GM18502 (cell line): Measurements from ENCODE around the gene RUBCN.
A peak's percentile ranks its signal among the peaks of the same experiment; 100 is the strongest.
"Not testable (repeated sequence)": the region's sequence is repeated elsewhere in the genome, so short reads cannot be mapped to it uniquely, and the experiment has no call there.

Experiments used
- ATAC-seq: cut with Tn5 transposase; IDR thresholded peaks from one replicate; pipeline ENCODE4 v1.9.1; 2021; ENCODE audit warnings: mild to moderate bottlenecking; ENCODE audit not compliant: unreplicated experiment, poor library complexity

RUBCN gene

DNA sequence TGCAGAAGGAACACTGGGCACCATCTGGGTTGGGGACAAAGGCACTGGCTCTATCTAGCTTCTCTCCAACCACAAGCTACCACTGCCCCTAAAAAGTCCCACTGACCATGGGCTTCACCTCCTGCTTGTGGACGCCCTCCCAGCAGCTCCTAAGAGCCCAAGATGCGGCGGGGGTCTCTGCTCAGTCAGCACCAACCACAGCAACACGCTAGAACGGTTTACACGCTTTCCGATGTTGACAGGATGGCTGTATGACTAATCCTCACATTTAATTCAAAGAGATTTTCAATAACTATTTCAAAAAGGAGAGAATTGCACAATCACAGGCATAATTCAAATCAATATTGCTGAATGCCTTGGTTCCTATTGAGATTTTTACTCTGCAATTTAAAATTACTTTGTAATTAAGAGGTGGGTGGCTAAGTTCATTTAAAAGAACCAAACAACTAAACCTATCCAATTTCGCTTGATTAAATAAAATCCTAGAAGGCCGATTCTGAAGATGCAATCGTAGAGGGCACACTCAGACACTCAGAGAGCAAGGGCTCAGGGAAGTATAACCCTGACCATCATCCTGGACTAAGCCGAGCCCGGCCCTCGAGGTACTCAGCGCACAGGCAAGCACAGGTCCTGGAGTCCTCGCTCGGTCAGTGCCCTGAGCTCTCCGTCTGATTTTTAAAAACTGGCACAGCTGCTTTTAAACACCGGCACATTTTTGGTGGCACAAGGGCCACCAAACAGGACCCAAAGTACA is 110.1 kb downstream of the RUBCN start:
- ATAC-seq, result peak; percentile 29

DNA sequence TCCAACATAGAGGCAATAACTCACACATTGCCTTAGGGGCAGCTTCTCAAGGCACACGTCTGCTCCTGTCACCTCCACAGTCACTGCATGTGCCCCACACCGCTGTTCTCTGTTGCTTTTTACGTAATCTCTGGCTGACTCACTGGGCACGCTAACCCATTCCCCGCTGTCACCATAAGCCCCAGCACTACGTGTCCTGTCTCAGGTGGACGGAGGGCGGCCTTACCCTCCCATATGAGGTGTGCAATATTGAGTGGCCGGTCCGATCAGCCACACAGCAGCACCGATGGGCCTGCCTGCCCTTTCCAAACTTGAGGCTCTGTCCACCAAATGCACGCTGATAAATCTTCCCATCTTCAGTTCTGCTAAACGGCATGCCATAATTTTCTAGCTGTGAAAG is 115.2 kb downstream of the RUBCN start:
- not testable (repeated sequence) for ATAC-seq
